Mesenchymal stem cell (in vitro differentiated cells and primary cell): ENCODE data around the gene ANO6.
A peak's percentile ranks its signal among the peaks of the same experiment; 100 is the strongest.

Experiments
- DNase-seq: peaks from one replicate; pipeline ENCODE4 v3.0.0-alpha.2; 2013
- H2AFZ ChIP-seq: one replicate; pipeline ENCODE4 v1.6.1; 2013; ENCODE audit warnings: low read depth, mild to moderate bottlenecking, control low read depth, inconsistent platforms, low read length, moderate library complexity
- H2AK5ac ChIP-seq: 2 replicates; pipeline ENCODE4 v1.6.1; 2013; ENCODE audit warnings: low read length, moderate library complexity, mild to moderate bottlenecking, inconsistent platforms; ENCODE audit not compliant: severe bottlenecking
- H2BK120ac ChIP-seq: one replicate; pipeline ENCODE4 v1.6.1; 2013; ENCODE audit warnings: low read depth, mild to moderate bottlenecking, inconsistent platforms, low read length, moderate library complexity
- H2BK12ac ChIP-seq, 2 experiments: one replicate each; pipeline ENCODE4 v1.6.1; 2013; ENCODE audit warnings: inconsistent platforms in 2 of 2, low read length in 2 of 2, mild to moderate bottlenecking in 2 of 2, moderate library complexity in 2 of 2, control low read depth in 1 of 2
- H2BK15ac ChIP-seq: one replicate; pipeline ENCODE4 v1.6.1; 2013; ENCODE audit warnings: mild to moderate bottlenecking, low read depth, inconsistent platforms; ENCODE audit not compliant: poor library complexity, severe bottlenecking
- H2BK5ac ChIP-seq: 2 replicates; pipeline ENCODE4 v1.6.1; 2013; ENCODE audit warnings: low read depth, mild to moderate bottlenecking, low read length, control low read depth, inconsistent platforms; ENCODE audit not compliant: poor library complexity, severe bottlenecking
- H3K14ac ChIP-seq, 2 experiments: one replicate each; pipeline ENCODE4 v1.6.1; 2013; ENCODE audit warnings: inconsistent platforms in 2 of 2, low read length in 2 of 2, control low read depth in 1 of 2, mild to moderate bottlenecking in 1 of 2, moderate library complexity in 1 of 2
- H3K18ac ChIP-seq, 2 experiments: one replicate each; pipeline ENCODE4 v1.6.1; 2013; ENCODE audit warnings: inconsistent platforms in 2 of 2, low read length in 2 of 2, control low read depth in 1 of 2, low read depth in 1 of 2, mild to moderate bottlenecking in 1 of 2
- H3K23ac ChIP-seq, 2 experiments: one replicate each; pipeline ENCODE4 v1.6.1; 2013; ENCODE audit warnings: inconsistent platforms in 2 of 2, low read length in 2 of 2, mild to moderate bottlenecking in 2 of 2, moderate library complexity in 2 of 2, control low read depth in 1 of 2
- H3K27ac ChIP-seq: 2 replicates; pipeline ENCODE4 v1.5.1; 2013; ENCODE audit warnings: mild to moderate bottlenecking, moderate library complexity, low read length, control low read depth, inconsistent platforms; ENCODE audit not compliant: poor library complexity, severe bottlenecking
- H3K27me3 ChIP-seq, 2 experiments: 2 replicates each; pipeline versions ENCODE4 v1.6.1 to v1.7.0; 2013; ENCODE audit warnings: low read length in 2 of 2, mild to moderate bottlenecking in 2 of 2, moderate library complexity in 2 of 2, control low read depth in 1 of 2, inconsistent platforms in 1 of 2; ENCODE audit not compliant: control insufficient read depth in 1 of 2, insufficient read depth in 1 of 2
- H3K36me3 ChIP-seq, 2 experiments: 2 replicates each; pipeline versions ENCODE4 v1.6.1 to v1.7.0; 2013; ENCODE audit warnings: low read length in 2 of 2, control low read depth in 1 of 2, inconsistent platforms in 1 of 2, low read depth in 1 of 2, mild to moderate bottlenecking in 1 of 2; ENCODE audit not compliant: insufficient read depth in 2 of 2, control insufficient read depth in 1 of 2
- H3K4ac ChIP-seq, 2 experiments: one replicate each; pipeline ENCODE4 v1.6.1; 2013; ENCODE audit warnings: inconsistent platforms in 2 of 2, low read length in 2 of 2, mild to moderate bottlenecking in 2 of 2, moderate library complexity in 2 of 2, control low read depth in 1 of 2, low read depth in 1 of 2
- H3K4me1 ChIP-seq: 2 replicates; pipeline ENCODE4 v1.6.1; 2013; ENCODE audit warnings: low read depth, low read length, control low read depth; ENCODE audit not compliant: control insufficient read depth, insufficient read depth
- H3K4me2 ChIP-seq: 2 replicates; pipeline ENCODE4 v1.6.1; 2013; ENCODE audit warnings: low read length, mild to moderate bottlenecking, inconsistent platforms; ENCODE audit not compliant: poor library complexity, severe bottlenecking
- H3K4me3 ChIP-seq, 2 experiments: 2 replicates each; pipeline versions ENCODE4 v1.5.1 to v1.7.0; 2013; ENCODE audit warnings: low read length in 2 of 2, mild to moderate bottlenecking in 2 of 2, control low read depth in 1 of 2, low read depth in 1 of 2; ENCODE audit not compliant: insufficient read depth in 1 of 2
- H3K79me1 ChIP-seq: replicated peaks from 2 replicates; pipeline ENCODE4 v1.6.1; 2013; ENCODE audit warnings: mild to moderate bottlenecking, control low read depth, low read length, inconsistent platforms; ENCODE audit not compliant: poor library complexity, severe bottlenecking
- H3K9ac ChIP-seq: 2 replicates; pipeline ENCODE4 v1.7.0; 2013; ENCODE audit warnings: mild to moderate bottlenecking, low read length, moderate library complexity
- H3K9me3 ChIP-seq: 2 replicates; pipeline ENCODE4 v1.7.0; 2013; ENCODE audit warnings: mild to moderate bottlenecking, low read length; ENCODE audit not compliant: control insufficient read depth
- H4K8ac ChIP-seq: one replicate; pipeline ENCODE4 v1.6.1; 2013; ENCODE audit warnings: inconsistent platforms, mild to moderate bottlenecking, low read length, moderate library complexity
- H4K91ac ChIP-seq: one replicate; pipeline ENCODE4 v1.6.1; 2013; ENCODE audit warnings: mild to moderate bottlenecking, low read length, inconsistent platforms
- WGBS: methylation state at CpG from one replicate; pipeline ENCODE4 v1.1.7; 2013; ENCODE audit warnings: mixed read lengths; 5-methylcytosine and 5-hydroxymethylcytosine counted together

Gene ANO6

DNA sequence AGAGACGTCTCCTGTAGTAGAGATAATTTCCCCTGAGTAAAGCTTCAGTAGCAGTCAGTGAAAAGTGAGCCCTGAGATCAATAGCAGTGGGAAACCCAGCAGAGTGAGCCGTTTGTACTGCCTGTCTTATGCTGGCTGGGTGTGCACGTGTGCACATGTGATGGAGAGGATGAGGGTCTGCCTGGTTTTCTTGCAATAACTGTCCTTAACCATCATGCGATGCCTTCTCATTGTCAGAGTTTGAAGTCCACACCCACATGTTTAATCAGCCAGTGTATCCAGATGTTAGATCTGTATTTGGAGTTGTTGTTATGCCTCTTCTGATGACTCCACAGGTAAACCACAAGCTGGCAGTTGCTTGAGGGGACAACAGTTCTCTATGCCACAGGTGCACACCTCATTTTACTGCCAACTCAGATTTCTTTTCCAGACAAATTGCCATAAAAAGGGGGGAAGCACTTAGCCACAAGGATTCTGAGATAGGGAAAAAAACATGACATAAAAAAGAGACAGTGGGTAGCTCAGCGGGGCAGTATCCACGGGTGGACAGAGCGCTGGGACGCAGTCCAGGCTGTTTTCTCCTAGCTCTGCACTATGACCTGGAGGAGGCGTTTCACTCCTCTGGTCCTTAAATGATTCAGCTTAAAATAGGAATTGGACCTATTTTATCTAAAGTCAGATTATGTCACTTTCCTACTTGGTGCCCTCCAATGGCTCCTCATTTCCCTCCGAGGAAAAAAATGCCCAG is 192.3 kb downstream of the ANO6 start:
- no peak overlapping the region for H3K18ac ChIP-seq
- no peak overlapping the region for H3K14ac ChIP-seq
- no peak for DNase-seq
- H2AFZ ChIP-seq, result no peak overlapping the region
- no peak overlapping the region for H3K4me2 ChIP-seq
- H3K9ac ChIP-seq, result no peak overlapping the region
- H2BK5ac ChIP-seq, result no peak overlapping the region
- H3K4me3 ChIP-seq, result no peak overlapping the region
- peaks cover 31 to 61% of the 10 kb centered on the region in 2 experiments for H3K36me3 ChIP-seq
- no peak overlapping the region for H3K23ac ChIP-seq
- WGBS, result 97% methylated on average over 9 of the region's 10 CpGs
- H4K91ac ChIP-seq, result no peak overlapping the region
- no peak overlapping the region for H2BK15ac ChIP-seq
- H3K4ac ChIP-seq, result no peak overlapping the region
- H3K27ac ChIP-seq, result no peak overlapping the region
- no peaks in the 10 kb centered on the region for H3K27me3 ChIP-seq
- H3K9me3 ChIP-seq, result no peaks in the 10 kb centered on the region
- no peak overlapping the region for H2BK12ac ChIP-seq
- H3K79me1 ChIP-seq, result peaks cover 3% of the 10 kb centered on the region
- H3K4me1 ChIP-seq, result no peaks in the 10 kb centered on the region
- H4K8ac ChIP-seq, result no peak overlapping the region
- no peak overlapping the region for H2BK120ac ChIP-seq
- no peak overlapping the region for H2AK5ac ChIP-seq

DNA sequence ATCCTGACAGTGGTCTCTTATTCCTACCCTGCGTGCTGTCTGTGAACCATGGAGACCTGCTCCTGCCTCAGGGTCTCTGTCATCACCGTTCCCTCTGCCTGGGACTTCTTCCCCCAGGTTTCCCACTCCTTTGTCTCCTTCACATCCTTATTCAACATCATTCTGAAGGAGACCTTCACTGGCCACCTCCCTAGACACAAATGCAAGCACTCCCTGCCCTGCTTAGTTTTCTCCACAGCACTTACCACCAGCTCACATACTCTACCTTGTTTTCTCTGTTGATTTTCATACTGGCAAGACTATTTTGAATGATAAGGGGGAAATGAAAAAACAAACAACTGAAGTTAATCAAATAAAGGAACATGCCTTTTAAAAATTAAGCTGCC is 192.8 kb downstream of the ANO6 start:
- Histone ChIP-seq H2AFZ (no peak overlapping the region), H3K27me3 (no peaks in the 10 kb centered on the region), H3K9ac (no peak overlapping the region), H2BK120ac (no peak overlapping the region), H3K9me3 (no peaks in the 10 kb centered on the region), H3K4ac (no peak overlapping the region), H3K18ac (no peak overlapping the region), H4K8ac (no peak overlapping the region), H3K79me1 (peaks cover 5% of the 10 kb centered on the region), H2AK5ac (no peak overlapping the region), H4K91ac (no peak overlapping the region), H3K27ac (no peak overlapping the region), H2BK15ac (no peak overlapping the region), H2BK12ac (no peak overlapping the region), H3K4me2 (no peak overlapping the region), H3K23ac (no peak overlapping the region), H3K14ac (no peak overlapping the region), H3K4me1 (no peaks in the 10 kb centered on the region), H3K36me3 (peaks cover 31 to 60% of the 10 kb centered on the region in 2 experiments), H2BK5ac (no peak overlapping the region), H3K4me3 (no peak overlapping the region)
- DNase-seq, result no peak
- WGBS, result 99% methylated on average over 2 of the region's 2 CpGs

DNA sequence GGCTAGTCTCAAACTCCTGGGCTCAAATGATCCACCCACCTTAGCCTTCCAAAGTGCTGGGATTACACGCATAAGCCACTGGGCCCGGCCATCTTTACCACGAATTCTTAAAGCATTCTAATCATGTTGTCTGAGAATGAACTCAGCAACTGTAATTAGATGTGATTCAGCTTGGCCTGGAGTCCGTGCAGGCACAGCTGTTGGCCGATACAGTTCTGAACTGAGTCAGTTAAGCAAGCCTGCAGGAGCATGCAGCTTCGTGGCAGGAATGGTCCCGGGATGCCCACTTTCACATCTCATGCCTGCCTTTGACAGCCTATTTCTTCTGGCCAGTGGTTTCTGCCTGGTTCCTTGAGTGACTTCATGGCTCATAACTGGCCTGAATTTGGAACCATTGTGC is 194.1 kb downstream of the ANO6 start:
- Histone ChIP-seq H3K9me3 (no peaks in the 10 kb centered on the region), H3K4ac (no peak overlapping the region), H3K23ac (no peak overlapping the region), H2BK15ac (no peak overlapping the region), H3K79me1 (peaks cover 5% of the 10 kb centered on the region), H3K18ac (no peak overlapping the region), H3K27ac (no peak overlapping the region), H2BK120ac (no peak overlapping the region), H3K9ac (peak overlapping the region; percentile 60), H3K36me3 (peaks cover 31 to 50% of the 10 kb centered on the region in 2 experiments), H3K27me3 (no peaks in the 10 kb centered on the region), H2BK5ac (no peak overlapping the region), H3K4me1 (no peaks in the 10 kb centered on the region), H2BK12ac (no peak overlapping the region), H4K8ac (no peak overlapping the region), H2AFZ (no peak overlapping the region), H3K14ac (peak overlapping the region in 1 of 2 experiments; percentile 5), H3K4me2 (no peak overlapping the region), H3K4me3 (peak overlapping the region in 1 of 2 experiments; percentile 42), H4K91ac (no peak overlapping the region), H2AK5ac (no peak overlapping the region)
- WGBS, result 91% methylated on average over 7 of the region's 7 CpGs
- DNase-seq, result no peak

DNA sequence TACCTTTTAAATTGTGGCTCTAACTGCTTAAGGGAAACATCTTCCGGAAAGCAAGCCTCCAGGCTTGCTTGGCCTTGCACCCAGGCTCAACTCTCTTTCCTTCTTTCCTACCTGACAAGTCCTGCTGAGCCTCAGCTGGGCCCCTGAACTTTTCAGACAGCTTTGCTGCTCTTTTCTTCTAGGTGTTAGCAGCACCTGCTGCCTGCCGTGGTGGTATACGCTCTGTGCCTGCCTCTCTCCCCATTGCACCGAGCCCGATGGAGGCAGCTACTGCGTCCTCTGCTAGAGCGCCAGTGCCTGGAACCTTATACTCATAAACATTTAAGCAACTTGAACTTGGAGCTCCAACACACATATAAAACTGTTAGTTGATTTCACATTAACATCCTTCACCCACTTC is 195.7 kb downstream of the ANO6 start:
- H3K9ac ChIP-seq, result peak overlapping the region; percentile 60
- peaks cover 5% of the 10 kb centered on the region for H3K79me1 ChIP-seq
- H3K4me2 ChIP-seq, result no peak overlapping the region
- no peak for DNase-seq
- H3K27ac ChIP-seq, result no peak overlapping the region
- H4K91ac ChIP-seq, result no peak overlapping the region
- H3K4me1 ChIP-seq, result peaks cover 2% of the 10 kb centered on the region
- no peak overlapping the region for H3K23ac ChIP-seq
- H3K4me3 ChIP-seq, result no peak overlapping the region
- no peaks in the 10 kb centered on the region for H3K27me3 ChIP-seq
- H2AK5ac ChIP-seq, result no peak overlapping the region
- no peak overlapping the region for H4K8ac ChIP-seq
- H3K18ac ChIP-seq, result no peak overlapping the region
- no peak overlapping the region for H2BK120ac ChIP-seq
- no peak overlapping the region for H2BK12ac ChIP-seq
- no peak overlapping the region for H3K4ac ChIP-seq
- 98% methylated on average over 7 of the region's 7 CpGs for WGBS
- no peak overlapping the region for H3K14ac ChIP-seq
- H2BK5ac ChIP-seq, result no peak overlapping the region
- no peak overlapping the region for H2AFZ ChIP-seq
- no peak overlapping the region for H2BK15ac ChIP-seq
- peaks cover 28 to 41% of the 10 kb centered on the region in 2 experiments for H3K36me3 ChIP-seq
- H3K9me3 ChIP-seq, result no peaks in the 10 kb centered on the region
